Nephron progenitor cell (in vitro differentiated cells): Measurements from ENCODE around the gene RAB15.

Source experiments
- DNase-seq: peaks from one replicate; pipeline ENCODE4 v3.0.0; 2021
- H3K27ac Mint-ChIP-seq: 2 replicates; pipeline ENCODE4 v1.8.0; 2021; ENCODE audit warnings: mild to moderate bottlenecking, moderate library complexity, mixed read lengths
- H3K27me3 Mint-ChIP-seq: 2 replicates; pipeline ENCODE4 v1.8.0; 2021; ENCODE audit warnings: mild to moderate bottlenecking, low read depth, mixed read lengths; ENCODE audit not compliant: poor library complexity
- H3K36me3 Mint-ChIP-seq: 2 replicates; pipeline ENCODE4 v1.8.0; 2021; ENCODE audit warnings: low read depth, mixed read lengths
- H3K4me1 Mint-ChIP-seq: 2 replicates; pipeline ENCODE4 v1.8.0; 2021; ENCODE audit warnings: mixed read lengths
- H3K4me3 Mint-ChIP-seq: 2 replicates; pipeline ENCODE4 v1.8.0; 2021; ENCODE audit warnings: mild to moderate bottlenecking, moderate library complexity, mixed read lengths
- H3K9me3 Mint-ChIP-seq: 2 replicates; pipeline ENCODE4 v1.8.0; 2021; ENCODE audit warnings: mild to moderate bottlenecking, moderate library complexity, mixed read lengths
- CTCF ChIP-seq: fragments of 200-600 bp; sonication (generic); IDR thresholded peaks from 2 replicates; pipeline ENCODE4 v1.5.0; 2021; ENCODE audit warnings: antibody characterized with exemption

RAB15 gene

GRCh38 chr14:64958201-64958600 lies 13.9 kb downstream of the RAB15 start:
- H3K27me3 Mint-ChIP-seq: no peaks in the 10 kb centered on the region
- peaks cover 25% of the 10 kb centered on the region for H3K4me1 Mint-ChIP-seq
- no peak for DNase-seq
- peaks cover 5% of the 10 kb centered on the region for H3K36me3 Mint-ChIP-seq
- H3K4me3 Mint-ChIP-seq: no peak overlapping the region
- no peaks in the 10 kb centered on the region for H3K9me3 Mint-ChIP-seq
- no peak overlapping the region for H3K27ac Mint-ChIP-seq
- TF ChIP-seq CTCF: no peak

- H3K4me1 Mint-ChIP-seq: peaks cover 25% of the 10 kb centered on the region
Measured at GRCh38 chr14:64956697-64957406, 15.3 kb downstream of the RAB15 start.

GRCh38 chr14:64955297-64955696 lies 16.8 kb downstream of the RAB15 start:
- TF ChIP-seq CTCF: no peak
- H3K4me3 Mint-ChIP-seq: no peak overlapping the region
- H3K9me3 Mint-ChIP-seq: no peaks in the 10 kb centered on the region
- H3K4me1 Mint-ChIP-seq: peaks cover 20% of the 10 kb centered on the region
- H3K27ac Mint-ChIP-seq: peak overlapping the region; percentile 45
- peaks cover 1% of the 10 kb centered on the region for H3K27me3 Mint-ChIP-seq
- no peak for DNase-seq
- peaks cover 5% of the 10 kb centered on the region for H3K36me3 Mint-ChIP-seq

More at GRCh38 chr14:64956697-64957406, 15.3 kb downstream of the RAB15 start:
- no peaks in the 10 kb centered on the region for H3K9me3 Mint-ChIP-seq
- no peak for DNase-seq
- H3K27ac Mint-ChIP-seq: no peak overlapping the region
- TF ChIP-seq CTCF: no peak
- H3K36me3 Mint-ChIP-seq: peaks cover 5% of the 10 kb centered on the region
- no peak overlapping the region for H3K4me3 Mint-ChIP-seq
- H3K27me3 Mint-ChIP-seq: no peaks in the 10 kb centered on the region

GRCh38 chr14:64954491-64955240 lies 17.5 kb downstream of the RAB15 start:
- H3K27ac Mint-ChIP-seq: no peak overlapping the region
- H3K4me1 Mint-ChIP-seq: peaks cover 16% of the 10 kb centered on the region
- H3K9me3 Mint-ChIP-seq: no peaks in the 10 kb centered on the region
- TF ChIP-seq CTCF: no peak
- no peak for DNase-seq
- H3K27me3 Mint-ChIP-seq: peaks cover 4% of the 10 kb centered on the region
- peaks cover 8% of the 10 kb centered on the region for H3K36me3 Mint-ChIP-seq
- H3K4me3 Mint-ChIP-seq: no peak overlapping the region

GRCh38 chr14:64953661-64954060 lies 18.5 kb downstream of the RAB15 start:
- H3K4me1 Mint-ChIP-seq: peaks cover 16% of the 10 kb centered on the region
- DNase-seq: no peak
- peaks cover 9% of the 10 kb centered on the region for H3K36me3 Mint-ChIP-seq
- H3K27ac Mint-ChIP-seq: no peak overlapping the region
- H3K27me3 Mint-ChIP-seq: peaks cover 5% of the 10 kb centered on the region
- TF ChIP-seq CTCF: no peak
- H3K9me3 Mint-ChIP-seq: no peaks in the 10 kb centered on the region
- no peak overlapping the region for H3K4me3 Mint-ChIP-seq

GRCh38 chr14:64953310-64953654 lies 18.9 kb downstream of the RAB15 start:
- TF ChIP-seq CTCF: no peak
- Mint-ChIP-seq H3K4me3 (no peak overlapping the region), H3K9me3 (no peaks in the 10 kb centered on the region), H3K36me3 (peaks cover 5% of the 10 kb centered on the region), H3K27ac (no peak overlapping the region), H3K4me1 (peaks cover 16% of the 10 kb centered on the region), H3K27me3 (peaks cover 5% of the 10 kb centered on the region)
- no peak for DNase-seq
